Gastrocnemius medialis (tissue), 4 donors: ENCODE data around the gene ABCF1.

Experiments
- POLR2A ChIP-seq, 2 donors: fragments of 450-650 bp; IDR thresholded peaks; one replicate each; pipeline ENCODE4 v1.6.1; 2017; ENCODE audit warnings: antibody characterized with exemption in 2 of 2, mild to moderate bottlenecking in 2 of 2, moderate library complexity in 2 of 2
- TF ChIP-seq, protein P1 (sequence below), 5 experiments: fragments of 450-650 bp in 3 of 5; fragments of 200-600 bp in 2 of 5; sonication (generic) in 2 of 5; IDR thresholded peaks in 4 of 5; conservative IDR thresholded peaks in 1 of 5; 1 replicate in 4 of 5; 2 replicates in 1 of 5; pipeline ENCODE4 v1.5.1; 2016 to 2019; ENCODE audit warnings: antibody characterized with exemption in 5 of 5, mild to moderate bottlenecking in 3 of 5, moderate library complexity in 3 of 5

- TF ChIP-seq, protein P1, sequence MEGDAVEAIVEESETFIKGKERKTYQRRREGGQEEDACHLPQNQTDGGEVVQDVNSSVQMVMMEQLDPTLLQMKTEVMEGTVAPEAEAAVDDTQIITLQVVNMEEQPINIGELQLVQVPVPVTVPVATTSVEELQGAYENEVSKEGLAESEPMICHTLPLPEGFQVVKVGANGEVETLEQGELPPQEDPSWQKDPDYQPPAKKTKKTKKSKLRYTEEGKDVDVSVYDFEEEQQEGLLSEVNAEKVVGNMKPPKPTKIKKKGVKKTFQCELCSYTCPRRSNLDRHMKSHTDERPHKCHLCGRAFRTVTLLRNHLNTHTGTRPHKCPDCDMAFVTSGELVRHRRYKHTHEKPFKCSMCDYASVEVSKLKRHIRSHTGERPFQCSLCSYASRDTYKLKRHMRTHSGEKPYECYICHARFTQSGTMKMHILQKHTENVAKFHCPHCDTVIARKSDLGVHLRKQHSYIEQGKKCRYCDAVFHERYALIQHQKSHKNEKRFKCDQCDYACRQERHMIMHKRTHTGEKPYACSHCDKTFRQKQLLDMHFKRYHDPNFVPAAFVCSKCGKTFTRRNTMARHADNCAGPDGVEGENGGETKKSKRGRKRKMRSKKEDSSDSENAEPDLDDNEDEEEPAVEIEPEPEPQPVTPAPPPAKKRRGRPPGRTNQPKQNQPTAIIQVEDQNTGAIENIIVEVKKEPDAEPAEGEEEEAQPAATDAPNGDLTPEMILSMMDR (IDR thresholded peaks at IDR 0.05 in 4 of 5, conservative IDR thresholded peaks at IDR 0.05 in 1 of 5): no peak
- TF ChIP-seq POLR2A (IDR thresholded peaks at IDR 0.05): no peak
These were observed 535 bp upstream of the ABCF1 start for GRCh38 chr6:30570740-30571074.
